ENCODE results near the gene MPV17L. TPM values are rescaled to one million over a fixed set of nuclear protein-coding genes. Genes with fewer than 3 reads are reported as not detected.
"Not testable (repeated sequence)": the region's sequence is repeated elsewhere in the genome, so short reads cannot be mapped to it uniquely, and the experiment has no call there.

Gene MPV17L
- 1 to 10 TPM in 4 of 5 donors, under 1 TPM in 1; 0.58 to 7.0 (median 4.6) TPM for total RNA-seq
- polyA plus RNA-seq = 1 to 10 TPM; 1.9 to 3.7 (median 3.1) TPM
- long read RNA-seq, donor 1 = 0 reads
- long read RNA-seq, donor 2, full-length matches to known transcripts = 1 of 1 reads
- long read RNA-seq, donor 2, partial matches to known transcripts = 0 of 1 reads
- long read RNA-seq, donor 2, other reads (novel, unspliced or antisense) = 0 of 1 reads
- long read RNA-seq, donor 3 = 0 reads
- long read RNA-seq, donor 4 = 0 reads
- long read RNA-seq, donor 5, full-length matches to known transcripts = 4 of 4 reads
- long read RNA-seq, donor 5, partial matches to known transcripts = 0 of 4 reads
- long read RNA-seq, donor 5, other reads (novel, unspliced or antisense) = 0 of 4 reads
- long read RNA-seq, donor 6, full-length matches to known transcripts = 5 of 5 reads
- long read RNA-seq, donor 6, partial matches to known transcripts = 0 of 5 reads
- long read RNA-seq, donor 6, other reads (novel, unspliced or antisense) = 0 of 5 reads
- long read RNA-seq, donor 7, partial matches to known transcripts = 0 of 1 reads
- long read RNA-seq, donor 7, other reads (novel, unspliced or antisense) = 0 of 1 reads
- long read RNA-seq, donor 8, full-length matches to known transcripts = 2 of 2 reads
- long read RNA-seq, donor 8, partial matches to known transcripts = 0 of 2 reads
- long read RNA-seq, donor 8, other reads (novel, unspliced or antisense) = 0 of 2 reads
- long read RNA-seq, donor 9, partial matches to known transcripts = 0 of 1 reads
- long read RNA-seq, donor 9, other reads (novel, unspliced or antisense) = 0 of 1 reads
- long read RNA-seq, donor 10 = 0 reads

GRCh38 chr16:15395631-15396508 is at the start of gene MPV17L:
Gene MPV17L (plus strand): TSS chr16:15395754. CDS start chr16:15395898, 144 bp downstream.
- peak; percentile 48 to 75 for DNase-seq
- 4 to 10% (median 4%) methylated on average over 23 to 79 of the region's 79 CpGs for WGBS, 5 donors
- Histone ChIP-seq H3K27ac (peak within 1 kb of the TSS; percentile 23 to 77 (median 58)), H3K4me3 (peak within 1 kb of the TSS; percentile 61 to 76 (median 66)), H3K4me1 (peaks cover 6 to 23% (median 17%) of the 10 kb centered on the region in 4 donors)
- H3K27me3 ChIP-seq; H3K9me3 ChIP-seq; intact Hi-C loops (cut with DNase I; ENCODE audit: low total_unique reads); H3K36me3 ChIP-seq: not testable (repeated sequence)
- TF ChIP-seq POLR2AphosphoS5 (IDR thresholded peaks at IDR 0.05) = peak in 1 of 3 donors; percentile 19

DNA sequence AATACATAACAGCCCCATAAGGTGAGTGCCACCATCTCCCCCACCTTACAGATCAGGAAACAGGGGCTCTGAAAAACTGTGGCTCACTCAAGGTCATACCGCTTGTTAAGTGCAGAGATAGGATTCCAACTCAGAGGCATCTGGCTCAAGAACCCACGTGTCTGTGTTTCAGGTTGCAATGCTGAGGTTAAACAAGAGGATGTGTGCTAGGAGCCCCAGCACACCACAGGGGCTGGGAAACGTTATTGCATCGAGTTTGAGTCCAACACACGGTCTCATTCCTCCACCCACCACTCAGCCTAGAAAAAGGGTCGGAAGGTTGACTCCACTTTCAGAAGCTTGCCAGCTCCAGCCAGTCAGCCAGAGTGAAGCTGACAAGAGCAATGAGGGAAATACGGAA is 46.8 kb upstream of the MPV17L start:
- H3K27me3 ChIP-seq; intact Hi-C loops (cut with DNase I; ENCODE audit: low total_unique reads); H3K9me3 ChIP-seq; H3K4me1 ChIP-seq; H3K4me3 ChIP-seq; H3K36me3 ChIP-seq; H3K27ac ChIP-seq; DNase-seq: not testable (repeated sequence)
- no CpG with 5 or more reads among the region's 7 CpGs for WGBS, 5 donors

- H3K27me3 ChIP-seq; H3K4me1 ChIP-seq; intact Hi-C loops (cut with DNase I; ENCODE audit: low total_unique reads); DNase-seq; H3K4me3 ChIP-seq; H3K9me3 ChIP-seq; H3K27ac ChIP-seq; H3K36me3 ChIP-seq: not testable (repeated sequence)
- no CpG with 5 or more reads among the region's 11 CpGs for WGBS, 5 donors
Measured at GRCh38 chr16:15351251-15351650, 44.3 kb upstream of the MPV17L start.

GRCh38 chr16:15351745-15352144 is 43.8 kb upstream of the MPV17L start:
- H3K4me1 ChIP-seq; intact Hi-C loops (cut with DNase I; ENCODE audit: low total_unique reads); H3K9me3 ChIP-seq; H3K36me3 ChIP-seq; H3K27ac ChIP-seq; H3K27me3 ChIP-seq; H3K4me3 ChIP-seq; DNase-seq: not testable (repeated sequence)
- WGBS, 5 donors = no CpG with 5 or more reads among the region's 5 CpGs

GRCh38 chr16:15352852-15353251 is 42.7 kb upstream of the MPV17L start:
- H3K27ac ChIP-seq; intact Hi-C loops (cut with DNase I; ENCODE audit: low total_unique reads); H3K36me3 ChIP-seq; H3K4me3 ChIP-seq; H3K9me3 ChIP-seq; H3K27me3 ChIP-seq; H3K4me1 ChIP-seq: not testable (repeated sequence)
- 23 to 60% (median 37%) methylated on average over 1 of the region's 3 CpGs; no CpG with 5 or more reads in 1 of the 5 donors for WGBS, 5 donors
- peak in 1 of 2 donors; percentile 25 for DNase-seq

DNA sequence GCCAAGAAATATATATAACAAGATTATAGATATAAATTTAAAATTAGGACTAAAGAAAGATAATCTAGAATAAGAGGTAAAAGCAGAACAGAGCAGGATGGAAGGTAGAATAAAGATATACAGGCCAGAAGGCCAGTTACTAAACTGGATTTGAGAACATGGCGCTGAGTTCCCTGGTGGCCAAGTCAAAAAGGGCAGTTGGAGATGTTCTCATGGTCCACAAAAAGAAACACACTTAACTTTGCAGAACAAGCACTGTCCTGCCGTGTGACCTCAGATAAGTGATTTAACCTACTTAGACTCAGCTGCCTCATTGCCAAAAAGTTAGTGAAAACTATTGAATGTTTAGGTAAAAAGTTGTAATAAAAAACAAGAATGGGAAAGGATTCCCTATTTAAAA is 40.7 kb upstream of the MPV17L start:
- no CpG with 5 or more reads among the region's 2 CpGs for WGBS, 5 donors
- H3K27ac ChIP-seq; H3K36me3 ChIP-seq; DNase-seq; H3K9me3 ChIP-seq; H3K4me1 ChIP-seq; intact Hi-C loops (cut with DNase I; ENCODE audit: low total_unique reads); H3K4me3 ChIP-seq; H3K27me3 ChIP-seq: not testable (repeated sequence)

DNA sequence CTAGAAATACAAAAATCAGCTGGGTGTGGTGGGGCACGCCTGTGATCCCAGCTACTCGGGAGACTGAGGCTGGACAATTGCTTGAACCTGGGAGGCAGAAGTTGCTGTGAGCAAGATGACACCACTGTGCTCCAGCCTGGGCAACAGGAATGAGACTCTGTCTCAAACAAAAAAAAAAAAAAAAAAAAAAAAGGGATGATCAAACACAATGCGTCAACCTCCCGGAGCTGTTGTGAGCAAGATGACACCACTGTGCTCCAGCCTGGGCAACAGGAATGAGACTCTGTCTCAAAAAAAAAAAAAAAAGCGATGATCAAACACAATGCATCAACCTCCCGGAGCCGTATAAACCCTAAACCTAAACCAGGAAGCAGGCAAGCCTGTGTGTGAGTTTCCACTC is 38.1 kb upstream of the MPV17L start:
- H3K36me3 ChIP-seq; H3K9me3 ChIP-seq; H3K4me3 ChIP-seq; DNase-seq; intact Hi-C loops (cut with DNase I; ENCODE audit: low total_unique reads); H3K27me3 ChIP-seq; H3K4me1 ChIP-seq; H3K27ac ChIP-seq: not testable (repeated sequence)
- 68 to 90% (median 73%) methylated on average over 3 to 5 of the region's 7 CpGs; no CpG with 5 or more reads in 1 of the 5 donors for WGBS, 5 donors

DNA sequence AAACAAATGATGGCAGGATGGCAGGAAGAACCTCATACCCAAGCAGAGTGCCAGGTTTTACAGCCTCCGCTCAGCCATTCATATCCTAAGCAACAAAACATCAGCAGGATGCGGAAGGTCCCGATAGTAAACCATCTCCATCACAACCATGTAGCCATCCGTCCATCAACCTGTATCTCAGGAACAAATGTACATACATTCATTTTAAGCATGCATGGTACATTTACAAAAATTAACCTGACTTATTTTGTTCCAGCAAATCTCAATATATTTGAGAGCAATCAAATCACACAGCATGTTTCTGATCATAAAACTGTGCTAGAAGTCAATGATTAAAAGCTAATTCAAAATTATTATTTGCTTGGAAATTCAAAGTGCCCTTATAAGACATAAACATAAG is 17.4 kb upstream of the MPV17L start, which contains the start of gene NPIPA5:
NPIPA5 (minus strand) TSS at position 101 of the 400 bp plus-strand sequence; CDS start at position 101, 0 bp downstream.
- intact Hi-C loops (cut with DNase I; ENCODE audit: low total_unique reads) = not testable (repeated sequence)
- 100% methylated on average over 4 of the region's 4 CpGs; no CpG with 5 or more reads in 4 of the 5 donors for WGBS, 5 donors

DNA sequence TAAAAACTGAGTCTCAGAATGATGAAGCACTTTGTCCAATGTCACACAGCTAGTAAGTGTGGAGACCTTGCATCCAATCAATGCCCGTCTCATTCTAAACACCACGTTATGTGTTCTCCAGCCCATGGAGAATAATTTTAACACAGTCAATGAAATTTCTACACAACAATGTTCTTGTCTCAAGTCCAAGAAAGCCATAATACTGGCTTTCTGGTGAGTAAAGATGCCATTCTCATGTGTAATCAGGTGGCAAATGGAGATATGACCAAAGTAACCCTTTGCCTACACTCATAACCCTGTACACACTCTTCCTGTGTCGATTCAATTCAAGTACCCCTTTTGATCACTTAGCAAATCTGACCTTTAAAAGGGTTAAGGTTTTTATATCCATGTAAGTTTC is 12.7 kb upstream of the MPV17L start:
- H3K27me3 ChIP-seq; DNase-seq; H3K4me3 ChIP-seq; H3K9me3 ChIP-seq; H3K4me1 ChIP-seq; H3K36me3 ChIP-seq; intact Hi-C loops (cut with DNase I; ENCODE audit: low total_unique reads); H3K27ac ChIP-seq: not testable (repeated sequence)
- WGBS, 5 donors = 33 to 60% (median 55%) methylated on average over 1 to 3 of the region's 3 CpGs

More for the DNA sequence above, 17.4 kb upstream of the MPV17L start, which contains the start of gene NPIPA5:
- not testable (repeated sequence) for DNase-seq, H3K4me3 ChIP-seq, H3K4me1 ChIP-seq, H3K9me3 ChIP-seq, H3K36me3 ChIP-seq, H3K27ac ChIP-seq, H3K27me3 ChIP-seq

GRCh38 chr16:15388060-15388459 is 7.5 kb upstream of the MPV17L start:
- H3K4me3 ChIP-seq; H3K36me3 ChIP-seq; H3K9me3 ChIP-seq; H3K27me3 ChIP-seq; H3K27ac ChIP-seq; intact Hi-C loops (cut with DNase I; ENCODE audit: low total_unique reads); H3K4me1 ChIP-seq; DNase-seq: not testable (repeated sequence)
- 61 to 81% (median 63%) methylated on average over 6 of the region's 6 CpGs for WGBS, 5 donors

GRCh38 chr16:15389916-15390315 is 5.6 kb upstream of the MPV17L start:
- H3K27ac ChIP-seq; intact Hi-C loops (cut with DNase I; ENCODE audit: low total_unique reads); H3K9me3 ChIP-seq; DNase-seq; H3K4me1 ChIP-seq; H3K36me3 ChIP-seq; H3K27me3 ChIP-seq; H3K4me3 ChIP-seq: not testable (repeated sequence)
- WGBS, 5 donors = 67 to 83% (median 80%) methylated on average over 5 of the region's 5 CpGs

Data from stomach (tissue), 19 donors.